T-helper 2 cell treated with Interferon-gamma antibody and Interleukin-4, amounts not matched to agents 5 μg/mL and 100 μg/mL, for 36 hours (primary cell): ENCODE data around the gene ATP1A3.

Experiments used
- DNase-seq: peaks from one replicate; pipeline ENCODE4 v3.0.0; 2021; ENCODE audit warnings: low spot score
- H3K27ac Mint-ChIP-seq: one replicate; pipeline ENCODE4 v1.8.0; 2021; ENCODE audit warnings: mild to moderate bottlenecking, mixed read lengths
- H3K27me3 Mint-ChIP-seq: one replicate; pipeline ENCODE4 v1.8.0; 2021; ENCODE audit warnings: low read depth, mixed read lengths
- H3K36me3 Mint-ChIP-seq: one replicate; pipeline ENCODE4 v1.8.0; 2021; ENCODE audit warnings: low read depth, mixed read lengths
- H3K4me1 Mint-ChIP-seq: one replicate; pipeline ENCODE4 v1.8.0; 2021; ENCODE audit warnings: low read depth, mixed read lengths
- H3K4me3 Mint-ChIP-seq: one replicate; pipeline ENCODE4 v1.8.0; 2022; ENCODE audit warnings: mild to moderate bottlenecking, moderate library complexity, mixed read lengths
- H3K9me3 Mint-ChIP-seq: one replicate; pipeline ENCODE4 v1.8.0; 2021; ENCODE audit warnings: mixed read lengths

ATP1A3 gene

DNA sequence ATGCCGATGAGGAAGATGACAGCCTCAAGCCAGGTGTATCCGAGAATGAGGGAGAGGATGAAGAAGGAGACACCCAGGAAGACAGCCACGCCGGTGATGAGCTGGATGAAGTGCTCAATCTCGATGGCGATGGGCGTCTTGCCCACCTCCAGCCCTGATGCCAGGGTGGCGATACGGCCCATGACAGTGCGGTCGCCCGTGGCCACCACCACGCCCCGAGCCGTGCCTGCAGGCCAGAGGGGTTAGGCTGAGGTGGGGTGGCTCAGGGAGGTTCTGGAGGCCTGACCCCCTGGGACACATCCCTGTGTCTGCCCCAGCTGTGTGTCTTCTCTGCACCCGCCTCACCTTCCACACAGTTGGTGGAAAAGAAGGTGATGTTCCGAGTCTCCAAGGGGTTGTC, 9.1 kb downstream of the ATP1A3 start:
- Mint-ChIP-seq H3K9me3 (no peaks in the 10 kb centered on the region), H3K36me3 (no peaks in the 10 kb centered on the region), H3K27ac (no peak overlapping the region), H3K4me1 (no peaks in the 10 kb centered on the region), H3K4me3 (no peak overlapping the region), H3K27me3 (no peaks in the 10 kb centered on the region)
- DNase-seq, result no peak

DNA sequence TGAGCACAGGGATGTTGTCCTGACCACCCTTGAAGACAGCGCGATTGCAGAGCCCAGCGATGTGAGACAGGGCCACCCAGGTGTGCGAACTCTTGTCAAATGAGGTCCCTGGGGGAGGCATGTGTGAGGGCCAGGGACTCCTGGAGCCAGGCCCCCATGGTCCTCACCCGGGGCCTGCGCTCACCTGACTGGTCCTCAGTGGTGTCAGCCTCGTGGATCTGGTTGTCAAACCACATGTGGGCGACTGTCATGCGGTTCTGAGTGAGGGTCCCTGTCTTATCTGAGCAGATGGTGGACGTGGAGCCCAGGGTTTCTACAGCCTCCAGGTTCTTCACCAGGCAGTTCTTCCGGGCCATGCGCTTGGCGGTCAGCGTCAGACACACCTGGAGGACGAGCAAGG, 12.3 kb downstream of the ATP1A3 start:
- no peak overlapping the region for H3K27ac Mint-ChIP-seq
- no peaks in the 10 kb centered on the region for H3K4me1 Mint-ChIP-seq
- no peaks in the 10 kb centered on the region for H3K9me3 Mint-ChIP-seq
- DNase-seq, result no peak
- no peaks in the 10 kb centered on the region for H3K27me3 Mint-ChIP-seq
- no peaks in the 10 kb centered on the region for H3K36me3 Mint-ChIP-seq
- H3K4me3 Mint-ChIP-seq, result no peak overlapping the region

DNA sequence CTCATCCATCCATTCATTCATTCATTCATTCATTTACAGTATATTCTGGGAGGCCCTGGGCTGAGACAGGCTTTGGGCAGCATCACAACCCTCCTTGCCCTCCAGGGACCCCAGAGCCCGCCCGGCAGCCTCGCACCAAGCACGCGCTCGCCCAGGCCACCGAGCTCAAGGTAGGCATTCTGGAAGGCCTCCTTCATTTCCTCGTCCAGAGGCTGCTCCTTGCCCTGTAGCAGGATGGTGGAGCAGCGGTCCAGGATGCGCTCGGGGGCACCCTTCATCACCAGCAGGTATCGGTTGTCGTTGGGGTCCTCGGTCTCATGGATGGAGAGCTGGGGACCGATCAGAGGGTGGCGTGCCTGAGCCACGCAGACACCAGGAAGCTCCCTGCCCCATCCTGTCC, 15.6 kb downstream of the ATP1A3 start:
- H3K27me3 Mint-ChIP-seq, result no peaks in the 10 kb centered on the region
- H3K36me3 Mint-ChIP-seq, result no peaks in the 10 kb centered on the region
- no peak for DNase-seq
- H3K4me1 Mint-ChIP-seq, result no peaks in the 10 kb centered on the region
- H3K27ac Mint-ChIP-seq, result no peak overlapping the region
- H3K9me3 Mint-ChIP-seq, result no peaks in the 10 kb centered on the region
- no peak overlapping the region for H3K4me3 Mint-ChIP-seq

DNA sequence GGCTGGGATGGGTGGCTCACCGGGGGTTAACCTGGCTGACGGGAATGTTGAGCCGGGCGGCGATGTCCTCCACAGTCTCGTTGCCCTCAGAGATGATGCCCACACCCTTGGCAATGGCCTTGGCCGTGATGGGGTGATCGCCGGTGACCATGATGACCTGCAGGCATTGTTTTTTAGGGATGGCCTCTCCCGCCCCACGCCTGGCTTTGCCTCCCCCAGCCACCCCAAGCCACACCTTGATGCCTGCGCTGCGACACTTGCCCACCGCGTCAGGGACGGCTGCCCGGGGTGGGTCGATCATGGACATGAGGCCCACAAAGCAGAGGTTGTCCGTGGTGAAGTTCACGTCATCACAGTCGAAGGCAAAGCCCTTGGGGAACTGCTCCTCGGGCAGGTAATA, 16.1 kb downstream of the ATP1A3 start:
- Mint-ChIP-seq H3K27me3 (no peaks in the 10 kb centered on the region), H3K4me3 (no peak overlapping the region), H3K27ac (no peak overlapping the region), H3K9me3 (no peaks in the 10 kb centered on the region), H3K36me3 (no peaks in the 10 kb centered on the region), H3K4me1 (no peaks in the 10 kb centered on the region)
- DNase-seq, result no peak

DNA sequence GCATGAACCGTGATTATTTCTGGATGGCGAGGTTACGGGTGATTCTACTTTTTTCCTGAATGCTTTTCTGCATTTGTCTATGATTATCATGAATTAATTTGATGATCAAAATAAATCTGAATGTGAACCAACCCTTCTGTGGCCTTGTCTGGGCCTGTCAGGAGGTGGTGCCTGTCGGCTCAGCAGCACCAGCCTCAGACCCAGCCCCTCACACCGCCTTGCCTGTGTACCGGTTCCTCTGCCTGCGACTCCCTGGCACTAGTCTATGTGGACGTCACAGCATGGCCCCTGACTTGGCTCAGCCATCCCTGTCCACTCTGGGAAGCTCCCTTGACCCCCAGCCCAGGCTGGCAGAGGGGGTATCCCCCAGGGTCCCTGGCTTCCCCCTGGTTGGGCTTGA, 19.4 kb downstream of the ATP1A3 start:
- H3K4me1 Mint-ChIP-seq, result no peaks in the 10 kb centered on the region
- H3K27ac Mint-ChIP-seq, result no peak overlapping the region
- no peaks in the 10 kb centered on the region for H3K36me3 Mint-ChIP-seq
- no peaks in the 10 kb centered on the region for H3K27me3 Mint-ChIP-seq
- no peak for DNase-seq
- no peak overlapping the region for H3K4me3 Mint-ChIP-seq
- H3K9me3 Mint-ChIP-seq, result no peaks in the 10 kb centered on the region

DNA sequence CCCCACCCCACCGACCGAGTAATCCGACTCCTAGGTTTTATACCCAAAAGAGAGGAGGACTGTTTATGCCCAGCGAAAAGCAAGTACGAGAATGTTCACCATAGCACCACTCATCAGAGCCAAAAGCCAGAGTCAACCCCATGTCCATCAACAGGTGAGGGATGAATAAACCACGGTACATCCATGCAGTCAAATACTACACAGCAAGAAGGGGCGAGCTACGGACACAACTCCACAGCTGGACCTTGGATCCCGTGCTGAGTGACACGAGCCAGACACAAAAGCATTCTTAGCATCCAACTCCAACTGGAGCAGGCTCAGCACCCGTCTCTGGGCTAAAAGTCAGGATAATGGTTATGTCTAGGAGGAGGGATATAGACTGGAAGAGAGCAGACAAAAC, 22.7 kb downstream of the ATP1A3 start:
- no peaks in the 10 kb centered on the region for H3K36me3 Mint-ChIP-seq
- no peak overlapping the region for H3K27ac Mint-ChIP-seq
- no peaks in the 10 kb centered on the region for H3K9me3 Mint-ChIP-seq

DNA sequence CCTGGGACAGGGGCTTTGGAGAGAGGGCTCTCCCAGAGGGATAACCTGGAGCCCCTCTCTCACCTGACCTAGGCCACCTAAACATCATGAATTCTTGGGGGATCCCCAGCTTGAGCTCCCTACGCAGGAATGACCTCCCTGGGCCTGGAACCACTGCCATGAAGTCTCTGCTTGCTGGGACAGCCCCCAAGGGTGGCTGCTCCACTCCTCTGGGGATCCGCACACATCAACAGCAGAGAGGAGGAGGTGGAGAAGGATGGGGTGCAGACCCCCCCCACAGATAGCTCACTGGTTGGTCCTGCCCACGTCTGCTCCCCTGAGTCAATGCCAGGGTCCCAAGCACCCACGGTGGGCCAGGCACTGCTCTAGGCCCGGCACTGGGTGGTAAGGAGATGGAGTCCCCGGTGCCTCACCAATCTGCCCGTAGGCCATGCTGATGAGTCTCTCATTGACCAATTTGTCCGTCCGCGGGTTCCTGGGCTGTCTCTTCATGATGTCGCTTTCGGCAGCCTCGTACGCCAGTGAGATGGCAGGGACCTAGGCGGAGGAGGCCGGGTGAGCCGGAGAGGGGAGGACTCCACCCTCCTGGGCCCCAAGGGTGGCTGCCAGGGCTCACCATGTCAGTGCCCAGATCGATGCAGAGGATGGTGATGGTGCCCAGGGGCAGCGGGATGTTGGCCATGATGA, 24.1 kb downstream of the ATP1A3 start:
- H3K27me3 Mint-ChIP-seq, result peaks cover 3% of the 10 kb centered on the region
- H3K36me3 Mint-ChIP-seq, result no peaks in the 10 kb centered on the region

More for the DNA sequence above, 22.7 kb downstream of the ATP1A3 start:
- no peak for DNase-seq
- Mint-ChIP-seq H3K4me1 (no peaks in the 10 kb centered on the region), H3K4me3 (no peak overlapping the region), H3K27me3 (no peaks in the 10 kb centered on the region)

DNA sequence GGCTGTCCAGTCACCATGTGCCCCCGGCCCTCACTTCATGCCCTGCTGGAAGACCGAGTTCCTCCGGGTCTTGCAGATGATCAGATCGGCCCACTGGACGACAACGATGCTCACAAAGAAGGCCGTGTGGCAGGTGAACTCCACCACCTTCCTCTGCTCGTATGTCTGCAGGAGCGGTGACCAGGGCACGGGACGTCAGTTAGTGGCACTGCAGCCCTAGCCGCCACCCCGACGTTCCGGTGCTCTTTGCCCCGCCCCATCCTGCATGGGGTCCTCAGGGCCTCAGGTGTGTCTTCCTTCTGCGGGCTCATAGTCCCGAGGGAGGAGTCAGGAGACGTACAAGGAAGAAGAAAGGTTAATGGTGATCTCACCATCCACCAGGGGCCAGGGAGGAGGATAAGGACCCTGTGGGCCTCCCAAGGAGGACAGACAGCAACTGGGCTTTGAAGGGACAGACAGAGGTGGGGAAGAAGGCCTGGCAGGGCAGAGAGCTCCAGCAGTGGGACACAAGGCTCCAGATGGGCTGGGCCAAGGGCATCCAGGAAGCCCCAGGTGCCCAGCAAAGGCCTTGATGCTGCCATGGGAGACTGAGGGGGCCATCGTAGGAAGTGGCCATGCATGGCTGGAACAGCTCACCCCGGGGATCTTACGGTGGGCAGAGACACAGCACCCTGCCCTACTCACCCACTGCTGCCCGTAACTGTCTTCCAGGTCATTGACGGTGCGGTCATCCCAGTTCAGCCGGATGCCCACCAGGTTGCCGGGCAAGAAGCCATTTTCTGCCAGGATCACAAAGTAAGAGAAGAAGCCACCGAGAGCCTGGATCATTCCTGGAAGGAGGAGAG, 25.1 kb downstream of the ATP1A3 start:
- no peak overlapping the region for H3K27ac Mint-ChIP-seq
- H3K4me1 Mint-ChIP-seq, result no peaks in the 10 kb centered on the region
- H3K9me3 Mint-ChIP-seq, result no peaks in the 10 kb centered on the region
- peaks cover 3% of the 10 kb centered on the region for H3K27me3 Mint-ChIP-seq
- no peak for DNase-seq
- no peak overlapping the region for H3K4me3 Mint-ChIP-seq
- H3K36me3 Mint-ChIP-seq, result no peaks in the 10 kb centered on the region

More for the DNA sequence above, 24.1 kb downstream of the ATP1A3 start:
- no peak overlapping the region for H3K4me3 Mint-ChIP-seq
- no peak overlapping the region for H3K27ac Mint-ChIP-seq
- no peaks in the 10 kb centered on the region for H3K4me1 Mint-ChIP-seq
- H3K9me3 Mint-ChIP-seq, result no peaks in the 10 kb centered on the region
- no peak for DNase-seq

DNA sequence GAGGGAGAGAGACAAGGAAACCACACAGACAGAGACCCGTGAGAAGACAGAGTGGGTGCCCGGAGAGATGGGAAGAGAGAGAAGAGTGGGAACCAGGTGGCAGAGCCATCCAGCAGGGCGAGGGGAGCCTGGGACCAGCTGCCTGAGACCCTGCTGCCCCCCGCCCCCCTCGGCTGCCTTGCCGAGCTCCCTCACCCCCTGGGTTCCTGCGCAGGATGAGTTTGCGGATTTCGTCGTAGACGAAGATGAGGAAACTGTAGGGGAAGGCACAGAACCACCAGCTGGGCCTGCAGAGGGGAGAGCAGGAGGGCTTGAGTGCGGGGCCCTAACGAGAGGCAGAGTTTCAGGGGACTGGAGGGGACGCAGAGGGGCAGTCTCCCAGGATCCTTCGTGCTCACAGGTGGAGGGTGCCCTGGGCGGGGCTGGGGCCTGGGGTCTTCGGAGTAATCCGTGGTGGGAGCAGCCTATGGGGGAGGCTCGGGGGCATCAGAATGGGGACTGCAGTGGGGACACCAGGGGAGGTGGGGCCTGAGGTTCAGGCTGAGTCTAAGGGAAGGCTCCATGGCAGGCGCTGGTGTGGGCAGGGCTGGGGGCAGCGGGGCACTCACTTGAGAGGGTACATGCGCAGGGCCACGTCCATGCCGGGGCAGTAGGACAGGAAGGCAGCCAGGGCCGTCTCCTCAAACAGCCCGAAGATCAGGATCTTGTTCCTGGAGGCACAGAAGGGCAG, 26.8 kb downstream of the ATP1A3 start:
- no peak for DNase-seq
- Mint-ChIP-seq H3K27ac (no peak overlapping the region), H3K36me3 (no peaks in the 10 kb centered on the region), H3K9me3 (no peaks in the 10 kb centered on the region), H3K4me1 (no peaks in the 10 kb centered on the region), H3K27me3 (peaks cover 3% of the 10 kb centered on the region), H3K4me3 (no peak overlapping the region)

DNA sequence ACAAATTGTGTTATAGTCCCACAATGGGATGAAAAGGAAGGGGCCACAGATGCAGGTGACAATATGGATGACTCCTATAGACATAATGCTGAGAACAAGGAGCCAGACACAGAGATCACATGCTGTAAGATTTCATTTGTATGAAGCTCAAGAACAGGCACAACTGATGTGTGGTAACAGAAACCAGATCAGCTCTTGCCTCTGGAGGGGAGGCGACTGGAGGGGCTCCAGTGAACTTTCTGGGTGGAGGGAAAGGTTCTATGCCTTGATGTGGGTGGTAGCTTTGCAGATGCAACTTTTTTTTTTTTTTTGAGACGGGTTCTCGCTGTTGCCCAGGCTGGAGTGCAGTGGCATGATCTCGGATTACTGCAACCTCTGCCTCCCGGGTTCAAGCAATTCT, 28.9 kb downstream of the ATP1A3 start:
- H3K27me3 Mint-ChIP-seq, result peaks cover 3% of the 10 kb centered on the region
- no peaks in the 10 kb centered on the region for H3K9me3 Mint-ChIP-seq
- no peaks in the 10 kb centered on the region for H3K4me1 Mint-ChIP-seq
- no peak overlapping the region for H3K4me3 Mint-ChIP-seq
- H3K36me3 Mint-ChIP-seq, result no peaks in the 10 kb centered on the region
- H3K27ac Mint-ChIP-seq, result no peak overlapping the region
- DNase-seq, result no peak

DNA sequence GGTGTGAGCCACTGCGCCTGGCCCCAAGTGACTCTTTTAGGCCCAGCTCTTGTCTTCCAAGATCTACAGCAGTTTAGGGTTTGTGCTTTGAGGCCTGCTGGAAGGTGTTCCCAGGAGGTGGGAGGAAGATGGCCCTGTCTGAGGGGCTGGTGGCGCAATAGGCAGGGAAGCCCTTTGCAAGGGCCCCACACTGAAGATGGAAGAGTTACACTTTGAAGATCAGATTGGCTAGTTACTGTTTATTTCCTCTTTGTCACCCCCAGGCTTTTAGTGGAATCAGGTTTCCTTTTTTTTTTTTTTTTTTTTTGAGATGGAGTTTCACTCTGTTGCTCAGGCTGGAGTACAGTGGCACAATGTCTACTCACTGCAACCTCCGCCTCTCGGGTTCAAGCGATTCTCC, 33.1 kb downstream of the ATP1A3 start:
- H3K27ac Mint-ChIP-seq, result no peak overlapping the region
- no peak overlapping the region for H3K4me3 Mint-ChIP-seq
- H3K27me3 Mint-ChIP-seq, result peaks cover 3% of the 10 kb centered on the region
- DNase-seq, result no peak
- peaks cover 10% of the 10 kb centered on the region for H3K36me3 Mint-ChIP-seq
- no peaks in the 10 kb centered on the region for H3K9me3 Mint-ChIP-seq
- peaks cover 16% of the 10 kb centered on the region for H3K4me1 Mint-ChIP-seq

DNA sequence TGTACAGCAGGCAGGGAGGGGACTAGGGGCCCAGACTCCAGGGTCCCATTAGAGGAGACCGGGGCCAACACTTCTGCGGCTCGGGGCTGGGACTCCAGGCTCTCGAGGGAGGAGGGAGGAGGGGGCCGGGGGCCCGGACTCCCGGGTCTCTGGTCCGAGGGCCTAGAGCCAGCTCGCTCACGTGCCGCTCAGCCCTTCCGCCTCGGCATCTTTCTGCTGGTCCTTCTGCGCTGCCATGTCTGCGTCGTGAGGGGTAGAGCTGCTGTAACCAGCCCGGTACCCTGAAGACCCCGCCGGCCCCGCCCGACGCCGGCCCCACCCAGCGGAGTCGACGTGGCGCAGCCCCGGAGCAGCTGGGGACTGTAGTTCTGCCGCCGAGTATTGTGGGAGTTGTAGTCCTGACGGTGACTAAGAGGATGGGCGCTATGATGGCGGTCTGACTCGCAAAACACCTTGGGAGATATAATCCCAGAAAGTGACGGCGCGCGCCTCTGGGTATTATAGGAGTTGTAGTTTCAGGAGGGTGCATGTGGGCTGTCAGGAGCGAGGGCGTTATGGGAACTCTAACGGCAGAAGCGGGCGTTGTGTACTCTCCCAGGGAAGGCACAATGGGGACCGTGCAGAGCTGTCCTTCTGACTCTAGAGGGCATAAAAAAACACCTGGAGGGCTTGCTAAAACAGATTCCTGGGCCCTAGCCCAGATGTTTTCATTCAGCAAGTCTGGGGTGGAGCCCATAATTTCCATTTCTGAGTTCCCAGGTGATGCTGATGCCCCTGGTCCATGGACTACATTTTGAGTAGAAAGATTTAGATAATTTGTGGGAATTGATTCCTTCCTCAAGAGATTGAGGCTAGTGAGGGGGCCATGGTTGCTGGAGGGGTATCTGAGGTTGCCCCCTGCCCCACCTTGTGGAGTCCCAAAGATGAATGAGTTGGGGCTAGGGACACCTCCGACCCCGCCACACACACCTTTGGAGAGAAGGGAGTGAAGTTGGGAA, 34.7 kb downstream of the ATP1A3 start, which contains the start of gene RABAC1:
RABAC1 (minus strand) TSS at position 266 of the 998 bp plus-strand sequence; CDS start at position 237, 29 bp downstream.
- Mint-ChIP-seq H3K9me3 (no peaks in the 10 kb centered on the region), H3K27ac (peak within 1 kb of the TSS; percentile 88), H3K36me3 (peaks cover 10% of the 10 kb centered on the region), H3K4me1 (peaks cover 18% of the 10 kb centered on the region), H3K27me3 (no peaks in the 10 kb centered on the region), H3K4me3 (peak within 1 kb of the TSS; percentile 90)
- DNase-seq, result peak; percentile 88

DNA sequence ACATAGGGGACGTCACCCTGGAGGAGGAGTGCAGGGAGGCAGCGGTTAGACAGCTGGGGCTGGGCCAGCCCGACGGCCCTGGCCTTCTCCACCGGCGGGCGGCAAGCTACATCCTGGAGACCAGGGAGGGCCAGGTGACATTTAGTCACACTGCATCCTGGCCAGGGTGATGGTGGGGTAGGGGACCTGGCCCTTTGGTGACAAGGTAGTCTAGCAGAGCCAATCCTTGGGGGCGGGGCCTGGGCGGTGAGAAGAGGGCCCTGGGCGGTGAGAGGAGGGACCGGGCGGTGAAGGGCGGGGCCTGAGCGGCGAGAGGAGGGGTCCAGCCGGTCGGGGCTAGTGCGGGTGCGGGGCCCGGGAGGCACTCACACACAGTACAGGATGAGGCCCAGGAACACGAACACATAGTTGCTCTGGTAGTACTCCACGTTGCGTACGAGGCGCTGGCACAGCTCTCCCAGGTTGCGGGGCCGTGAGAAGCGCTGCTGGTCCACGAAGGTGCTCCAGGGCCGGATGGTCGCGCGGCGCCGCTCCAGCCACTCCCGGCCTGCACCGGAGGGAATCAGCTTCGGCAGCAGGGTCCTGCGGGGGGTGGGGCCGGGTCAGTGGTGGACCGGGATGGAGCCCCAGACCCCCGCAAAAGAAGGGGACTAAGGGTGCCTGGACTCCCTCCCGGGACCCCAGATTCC, 35.5 kb downstream of the ATP1A3 start:
- Mint-ChIP-seq H3K27ac (peak overlapping the region; percentile 88), H3K36me3 (peaks cover 10% of the 10 kb centered on the region), H3K4me1 (peaks cover 18% of the 10 kb centered on the region), H3K4me3 (peak overlapping the region; percentile 90), H3K27me3 (no peaks in the 10 kb centered on the region), H3K9me3 (no peaks in the 10 kb centered on the region)
- peak; percentile 84 for DNase-seq
